HepG2 (cell line): ENCODE measurements around the gene NEURL3. TPM values are rescaled to one million over a fixed set of nuclear protein-coding genes. Genes with fewer than 3 reads are reported as not detected.

ENCODE experiments used
- ATAD3A ChIP-seq: sonication (generic); formaldehyde crosslinking; IDR thresholded peaks from 2 replicates; pipeline ENCODE4 v1.4.0; 2020; ENCODE audit warnings: missing genetic modification reagents
- FOXP1 ChIP-seq, 2 experiments: fragments of 450-650 bp in 1 of 2; IDR thresholded peaks; 2 replicates each; pipeline ENCODE4 v1.6.1; 2017 to 2018; ENCODE audit warnings: antibody characterized with exemption in 1 of 2
- HNRNPLL ChIP-seq: fragments of 200-400 bp; formaldehyde crosslinking; IDR thresholded peaks from 2 replicates; pipeline ENCODE4 v1.6.1; 2017; ENCODE audit warnings: mild to moderate bottlenecking, low read depth, low read length; ENCODE audit not compliant: poor library complexity, severe bottlenecking
- HNRNPUL1 ChIP-seq: fragments of 200-400 bp; formaldehyde crosslinking; IDR thresholded peaks from 2 replicates; pipeline ENCODE4 v1.6.1; 2017; ENCODE audit warnings: low read depth, mild to moderate bottlenecking, low read length, moderate library complexity
- HOXA5 ChIP-seq: sonication (generic); formaldehyde crosslinking; IDR thresholded peaks from 2 replicates; pipeline ENCODE4 v1.4.0; 2020; ENCODE audit warnings: missing genetic modification reagents
- IKZF4 ChIP-seq: sonication (generic); formaldehyde crosslinking; IDR thresholded peaks from 2 replicates; pipeline ENCODE4 v1.5.1; 2020; ENCODE audit warnings: borderline replicate concordance, mild to moderate bottlenecking, low read depth, missing genetic modification reagents; ENCODE audit errors: not compliant biosample characterization
- KDM3A ChIP-seq: IDR thresholded peaks from 2 replicates; pipeline ENCODE4 v1.6.1; 2018; ENCODE audit warnings: low read depth, missing compliant biosample characterization
- KDM4B ChIP-seq: sonication (generic); formaldehyde crosslinking; IDR thresholded peaks from 2 replicates; pipeline ENCODE4 v1.4.0; 2020; ENCODE audit warnings: missing genetic modification reagents
- MLLT10 ChIP-seq: sonication (generic); formaldehyde crosslinking; IDR thresholded peaks from 2 replicates; pipeline ENCODE4 v1.4.0; 2020; ENCODE audit warnings: missing genetic modification reagents
- MTA3 ChIP-seq: sonication (generic); formaldehyde crosslinking; IDR thresholded peaks from 2 replicates; pipeline ENCODE4 v1.4.0; 2020; ENCODE audit warnings: missing genetic modification reagents
- NCOR1 ChIP-seq: fragments of 200-600 bp; sonication (generic); IDR thresholded peaks from 2 replicates; pipeline ENCODE4 v1.7.0; 2017; ENCODE audit warnings: antibody characterized with exemption, low read length, borderline replicate concordance
- RBM39 ChIP-seq: fragments of 200-400 bp; formaldehyde crosslinking; IDR thresholded peaks from one replicate; pipeline ENCODE4 v1.6.1; 2018; ENCODE audit warnings: antibody characterized with exemption, mild to moderate bottlenecking, low read depth, low read length; ENCODE audit not compliant: poor library complexity, severe bottlenecking
- SMYD3 ChIP-seq: sonication (generic); formaldehyde crosslinking; IDR thresholded peaks from 2 replicates; pipeline ENCODE4 v1.8.1; 2023; ENCODE audit warnings: mild to moderate bottlenecking, missing genetic modification reagents
- SP5 ChIP-seq: IDR thresholded peaks from 2 replicates; pipeline ENCODE4 v1.6.1; 2016; ENCODE audit warnings: low read depth, borderline replicate concordance
- ZNF101 ChIP-seq: sonication (generic); formaldehyde crosslinking; IDR thresholded peaks from 2 replicates; pipeline ENCODE4 v1.4.0; 2020; ENCODE audit warnings: mild to moderate bottlenecking, low read depth, missing genetic modification reagents, borderline replicate concordance
- ZNF383 ChIP-seq: sonication (generic); formaldehyde crosslinking; IDR thresholded peaks from 2 replicates; pipeline ENCODE4 v1.4.0; 2020; ENCODE audit warnings: missing genetic modification reagents, mild to moderate bottlenecking, borderline replicate concordance
- polyA plus RNA-seq, 8 experiments: library from polyadenylated mRNA; depleted of rRNA in 3 of 8; stranded (reverse) in 7 of 8; unstranded in 1 of 8; fragments of >200 nt; fragmentation: Illumina TruSeq in 4 of 8; extraction: Trizol in 4 of 8; gene quantifications; 2 replicates each; pipeline versions ENCODE4 v1.2.1 to v1.2.3, GENCODE V29; 2011 to 2016; ENCODE audit warnings: low read depth in 4 of 8, missing spikeins in 1 of 8, mixed read lengths in 1 of 8; ENCODE audit not compliant: insufficient read depth in 1 of 8
- total RNA-seq, 5 experiments: library from RNA; depleted of rRNA; stranded (reverse); fragments of >200 nt; fragmentation: Illumina TruSeq; extraction: Trizol; gene quantifications; 2 replicates each; pipeline ENCODE4 v1.2.3, GENCODE V29; 2016; ENCODE audit warnings: low read depth in 1 of 5
- TF ChIP-seq, protein P1 (sequence below): sonication (generic); formaldehyde crosslinking; IDR thresholded peaks from 2 replicates; pipeline ENCODE4 v1.4.0; 2020; ENCODE audit warnings: low read depth, mild to moderate bottlenecking, missing genetic modification reagents
- TF ChIP-seq, protein P2 (sequence below): conservative IDR thresholded peaks from 2 replicates; pipeline ENCODE4 v1.6.1; 2018; ENCODE audit warnings: missing genetic modification reagents
- TF ChIP-seq, protein P3 (sequence below): IDR thresholded peaks from 2 replicates; pipeline ENCODE4 v1.6.1; 2016; ENCODE audit warnings: mild to moderate bottlenecking, missing biosample characterization, missing genetic modification reagents
- TF ChIP-seq, protein P4 (sequence below), 2 experiments: fragments of 450-650 bp in 1 of 2; sonication (generic) in 1 of 2; formaldehyde crosslinking; IDR thresholded peaks; 2 replicates each; pipeline versions ENCODE4 v1.5.0 to v1.8.0; 2020 to 2022; ENCODE audit warnings: mild to moderate bottlenecking in 1 of 2, missing genetic modification reagents in 1 of 2
- TF ChIP-seq, protein P5 (sequence below): sonication (generic); formaldehyde crosslinking; IDR thresholded peaks from 2 replicates; pipeline ENCODE4 v1.4.0; 2020; ENCODE audit warnings: missing genetic modification reagents

Gene NEURL3
- total and polyA plus RNA-seq, 2 of the 13 experiments (the other 11 are each of a cell fraction or from before 2014, with no cell fraction given): 0.16 to 1.2 TPM

DNA sequence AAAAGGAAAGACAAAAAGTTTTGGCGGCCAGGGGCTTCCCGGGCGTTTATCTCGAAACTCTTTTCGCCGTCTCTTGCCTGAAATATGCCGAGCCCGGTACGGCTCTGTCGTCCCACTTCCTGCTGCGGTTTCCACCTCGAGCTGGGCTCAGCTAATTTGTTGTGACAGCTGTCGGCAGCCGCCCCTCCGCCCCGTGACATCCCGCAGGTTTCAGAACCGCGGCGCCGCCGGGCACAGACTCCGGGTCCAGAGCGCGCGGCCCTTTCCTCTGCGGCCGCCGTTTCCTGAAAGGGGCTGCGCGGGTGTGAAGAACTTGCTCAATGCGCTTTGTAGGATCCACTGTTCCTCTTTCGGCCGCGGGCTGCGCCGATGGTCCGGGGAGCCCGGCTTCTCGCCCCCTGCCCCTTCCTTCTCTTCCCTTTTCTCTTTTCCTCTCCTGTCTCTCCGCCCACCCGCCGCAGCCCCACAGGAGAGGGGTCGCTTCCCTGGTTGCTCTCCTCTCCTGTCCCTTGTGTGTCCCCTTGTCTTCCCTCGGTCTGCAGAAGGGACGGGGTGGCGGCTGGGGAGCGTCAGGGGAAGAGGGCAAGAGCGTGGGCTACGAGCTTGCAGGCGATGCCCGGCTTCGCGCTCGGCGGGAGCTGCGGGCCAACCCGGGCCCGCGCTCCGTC is 32.0 kb upstream of the NEURL3 start (continued):
- TF ChIP-seq NCOR1 (no peak), RBM39 (no peak), KDM3A (CRISPR knock-in tag) (no peak), IKZF4 (CRISPR knock-in tag) (no peak), FOXP1 (IDR thresholded peaks at IDR 0.05) (no peak), FOXP1 (CRISPR knock-in tag; IDR thresholded peaks at IDR 0.05) (no peak), MTA3 (CRISPR knock-in tag) (no peak), HNRNPLL (peak; percentile 78), SMYD3 (no peak), MLLT10 (CRISPR knock-in tag) (no peak), ATAD3A (CRISPR knock-in tag) (no peak), ZNF101 (CRISPR knock-in tag) (no peak), HOXA5 (CRISPR knock-in tag) (no peak; the same call in 1 of the 2 replicates), ZNF383 (no peak), SP5 (CRISPR knock-in tag) (no peak), KDM4B (CRISPR knock-in tag) (no peak), HNRNPUL1 (no peak)
- TF ChIP-seq, protein P1, sequence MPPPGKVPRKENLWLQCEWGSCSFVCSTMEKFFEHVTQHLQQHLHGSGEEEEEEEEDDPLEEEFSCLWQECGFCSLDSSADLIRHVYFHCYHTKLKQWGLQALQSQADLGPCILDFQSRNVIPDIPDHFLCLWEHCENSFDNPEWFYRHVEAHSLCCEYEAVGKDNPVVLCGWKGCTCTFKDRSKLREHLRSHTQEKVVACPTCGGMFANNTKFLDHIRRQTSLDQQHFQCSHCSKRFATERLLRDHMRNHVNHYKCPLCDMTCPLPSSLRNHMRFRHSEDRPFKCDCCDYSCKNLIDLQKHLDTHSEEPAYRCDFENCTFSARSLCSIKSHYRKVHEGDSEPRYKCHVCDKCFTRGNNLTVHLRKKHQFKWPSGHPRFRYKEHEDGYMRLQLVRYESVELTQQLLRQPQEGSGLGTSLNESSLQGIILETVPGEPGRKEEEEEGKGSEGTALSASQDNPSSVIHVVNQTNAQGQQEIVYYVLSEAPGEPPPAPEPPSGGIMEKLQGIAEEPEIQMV (CRISPR knock-in tag): peak; percentile 9; the same call in 1 of the 2 replicates
- TF ChIP-seq, protein P2, sequence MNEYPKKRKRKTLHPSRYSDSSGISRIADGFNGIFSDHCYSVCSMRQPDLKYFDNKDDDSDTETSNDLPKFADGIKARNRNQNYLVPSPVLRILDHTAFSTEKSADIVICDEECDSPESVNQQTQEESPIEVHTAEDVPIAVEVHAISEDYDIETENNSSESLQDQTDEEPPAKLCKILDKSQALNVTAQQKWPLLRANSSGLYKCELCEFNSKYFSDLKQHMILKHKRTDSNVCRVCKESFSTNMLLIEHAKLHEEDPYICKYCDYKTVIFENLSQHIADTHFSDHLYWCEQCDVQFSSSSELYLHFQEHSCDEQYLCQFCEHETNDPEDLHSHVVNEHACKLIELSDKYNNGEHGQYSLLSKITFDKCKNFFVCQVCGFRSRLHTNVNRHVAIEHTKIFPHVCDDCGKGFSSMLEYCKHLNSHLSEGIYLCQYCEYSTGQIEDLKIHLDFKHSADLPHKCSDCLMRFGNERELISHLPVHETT (CRISPR knock-in tag): no peak
- TF ChIP-seq, protein P3, sequence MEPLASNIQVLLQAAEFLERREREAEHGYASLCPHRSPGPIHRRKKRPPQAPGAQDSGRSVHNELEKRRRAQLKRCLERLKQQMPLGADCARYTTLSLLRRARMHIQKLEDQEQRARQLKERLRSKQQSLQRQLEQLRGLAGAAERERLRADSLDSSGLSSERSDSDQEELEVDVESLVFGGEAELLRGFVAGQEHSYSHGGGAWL (CRISPR knock-in tag): peak; percentile 26
- TF ChIP-seq, protein P4, sequence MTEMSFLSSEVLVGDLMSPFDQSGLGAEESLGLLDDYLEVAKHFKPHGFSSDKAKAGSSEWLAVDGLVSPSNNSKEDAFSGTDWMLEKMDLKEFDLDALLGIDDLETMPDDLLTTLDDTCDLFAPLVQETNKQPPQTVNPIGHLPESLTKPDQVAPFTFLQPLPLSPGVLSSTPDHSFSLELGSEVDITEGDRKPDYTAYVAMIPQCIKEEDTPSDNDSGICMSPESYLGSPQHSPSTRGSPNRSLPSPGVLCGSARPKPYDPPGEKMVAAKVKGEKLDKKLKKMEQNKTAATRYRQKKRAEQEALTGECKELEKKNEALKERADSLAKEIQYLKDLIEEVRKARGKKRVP (CRISPR knock-in tag; IDR thresholded peaks at IDR 0.05): no peak
- TF ChIP-seq, protein P5, sequence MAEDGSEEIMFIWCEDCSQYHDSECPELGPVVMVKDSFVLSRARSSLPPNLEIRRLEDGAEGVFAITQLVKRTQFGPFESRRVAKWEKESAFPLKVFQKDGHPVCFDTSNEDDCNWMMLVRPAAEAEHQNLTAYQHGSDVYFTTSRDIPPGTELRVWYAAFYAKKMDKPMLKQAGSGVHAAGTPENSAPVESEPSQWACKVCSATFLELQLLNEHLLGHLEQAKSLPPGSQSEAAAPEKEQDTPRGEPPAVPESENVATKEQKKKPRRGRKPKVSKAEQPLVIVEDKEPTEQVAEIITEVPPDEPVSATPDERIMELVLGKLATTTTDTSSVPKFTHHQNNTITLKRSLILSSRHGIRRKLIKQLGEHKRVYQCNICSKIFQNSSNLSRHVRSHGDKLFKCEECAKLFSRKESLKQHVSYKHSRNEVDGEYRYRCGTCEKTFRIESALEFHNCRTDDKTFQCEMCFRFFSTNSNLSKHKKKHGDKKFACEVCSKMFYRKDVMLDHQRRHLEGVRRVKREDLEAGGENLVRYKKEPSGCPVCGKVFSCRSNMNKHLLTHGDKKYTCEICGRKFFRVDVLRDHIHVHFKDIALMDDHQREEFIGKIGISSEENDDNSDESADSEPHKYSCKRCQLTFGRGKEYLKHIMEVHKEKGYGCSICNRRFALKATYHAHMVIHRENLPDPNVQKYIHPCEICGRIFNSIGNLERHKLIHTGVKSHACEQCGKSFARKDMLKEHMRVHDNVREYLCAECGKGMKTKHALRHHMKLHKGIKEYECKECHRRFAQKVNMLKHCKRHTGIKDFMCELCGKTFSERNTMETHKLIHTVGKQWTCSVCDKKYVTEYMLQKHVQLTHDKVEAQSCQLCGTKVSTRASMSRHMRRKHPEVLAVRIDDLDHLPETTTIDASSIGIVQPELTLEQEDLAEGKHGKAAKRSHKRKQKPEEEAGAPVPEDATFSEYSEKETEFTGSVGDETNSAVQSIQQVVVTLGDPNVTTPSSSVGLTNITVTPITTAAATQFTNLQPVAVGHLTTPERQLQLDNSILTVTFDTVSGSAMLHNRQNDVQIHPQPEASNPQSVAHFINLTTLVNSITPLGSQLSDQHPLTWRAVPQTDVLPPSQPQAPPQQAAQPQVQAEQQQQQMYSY (CRISPR knock-in tag): 0 out of 2 replicates have a peak, but pooled peaks have one; percentile 12
